GM12891 (cell line): Measurements from ENCODE around the gene KRTDAP.

ENCODE experiments used
- DNase-seq: peaks from one replicate; pipeline ENCODE4 v3.0.0; 2011; ENCODE audit warnings: low spot score; ENCODE audit not compliant: insufficient read length
- FAIRE-seq: peaks from 2 replicates; lab custom pipeline; 2011; peaks lifted over from hg19 to GRCh38; lab: Jason Lieb, UNC
- PAX5 ChIP-seq: IDR thresholded peaks from 2 replicates; pipeline ENCODE4 v1.6.1; 2011; ENCODE audit warnings: low read length, moderate library complexity, mild to moderate bottlenecking; ENCODE audit not compliant: insufficient read depth, severe bottlenecking
- POLR2A ChIP-seq: IDR thresholded peaks from 2 replicates; pipeline ENCODE4 v1.6.1; 2011; ENCODE audit warnings: low read depth, low read length, control low read depth
- POLR2AphosphoS5 ChIP-seq: IDR thresholded peaks from 2 replicates; pipeline ENCODE4 v1.6.1; 2011; ENCODE audit warnings: low read depth, low read length, control low read depth
- POU2F2 ChIP-seq: IDR thresholded peaks from 2 replicates; pipeline ENCODE4 v1.6.1; 2011; ENCODE audit warnings: low read depth, mild to moderate bottlenecking, control low read depth, low read length, moderate library complexity
- SPI1 ChIP-seq: IDR thresholded peaks from 2 replicates; pipeline ENCODE4 v1.6.1; 2011; ENCODE audit warnings: low read depth, low read length, control low read depth
- TAF1 ChIP-seq: IDR thresholded peaks from 2 replicates; pipeline ENCODE4 v1.6.1; 2011; ENCODE audit warnings: low read depth, low read length, control low read depth

Gene KRTDAP

DNA sequence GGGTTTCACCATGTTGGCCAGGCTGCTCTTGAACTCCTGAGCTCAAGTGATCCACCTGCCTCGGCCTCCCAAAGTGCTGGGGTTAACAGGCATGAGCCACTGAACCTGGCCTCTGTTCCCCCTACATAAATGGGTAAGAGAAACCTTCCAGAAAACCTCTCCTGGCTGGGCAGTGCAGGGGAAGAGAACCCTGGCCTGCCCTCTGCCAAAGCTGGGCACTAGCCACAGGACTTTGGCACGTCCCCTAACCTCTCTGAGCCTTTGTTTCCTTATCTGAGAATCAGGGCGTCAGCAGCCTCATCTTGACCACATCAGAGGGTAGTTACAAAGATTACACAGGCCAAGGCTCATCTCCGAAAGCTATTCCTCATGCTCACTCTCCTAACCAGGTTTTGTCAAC, 35.6 kb upstream of the KRTDAP start:
- DNase-seq (no peak), FAIRE-seq (no peak)
- TF ChIP-seq POLR2AphosphoS5: no peak
- TF ChIP-seq POU2F2: no peak
- TF ChIP-seq TAF1: no peak
- TF ChIP-seq SPI1: no peak
- TF ChIP-seq PAX5: no peak

DNA sequence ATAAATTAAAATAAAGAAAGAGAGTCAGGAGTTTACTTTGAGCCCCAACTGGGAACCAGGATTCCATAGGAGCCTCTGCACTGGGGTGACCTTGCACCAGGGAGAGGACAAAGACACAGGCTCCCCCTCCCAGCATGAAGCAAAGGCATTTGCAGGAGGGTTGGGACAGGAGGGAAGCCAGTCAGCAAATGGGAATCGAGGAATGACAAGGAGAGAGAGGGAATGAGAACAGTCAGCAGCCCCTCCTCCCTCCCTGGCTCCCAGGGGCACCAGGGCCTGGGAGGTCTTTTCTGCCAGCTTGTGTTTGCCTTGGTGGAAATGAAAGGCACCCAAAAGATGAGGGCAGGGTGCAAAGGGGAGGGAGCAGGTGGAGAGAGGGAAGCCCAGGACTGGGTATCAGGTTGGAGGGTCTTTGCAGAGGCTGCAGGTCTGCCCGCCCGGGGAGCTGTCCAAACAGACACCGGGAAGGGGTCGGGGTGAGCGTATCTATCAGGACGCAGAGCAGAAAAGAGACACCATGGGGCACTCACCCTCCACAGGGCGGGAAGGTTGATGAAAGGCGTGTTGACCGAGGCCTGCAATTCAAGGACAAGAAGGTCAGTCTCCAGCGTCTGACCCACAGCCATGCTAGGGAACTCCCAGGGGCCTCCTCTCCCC, 34.0 kb upstream of the KRTDAP start:
- TF ChIP-seq SPI1 (no peak), PAX5 (no peak), POLR2A (no peak), POU2F2 (no peak), TAF1 (no peak), POLR2AphosphoS5 (no peak)
- FAIRE-seq (no peak), DNase-seq (no peak)

DNA sequence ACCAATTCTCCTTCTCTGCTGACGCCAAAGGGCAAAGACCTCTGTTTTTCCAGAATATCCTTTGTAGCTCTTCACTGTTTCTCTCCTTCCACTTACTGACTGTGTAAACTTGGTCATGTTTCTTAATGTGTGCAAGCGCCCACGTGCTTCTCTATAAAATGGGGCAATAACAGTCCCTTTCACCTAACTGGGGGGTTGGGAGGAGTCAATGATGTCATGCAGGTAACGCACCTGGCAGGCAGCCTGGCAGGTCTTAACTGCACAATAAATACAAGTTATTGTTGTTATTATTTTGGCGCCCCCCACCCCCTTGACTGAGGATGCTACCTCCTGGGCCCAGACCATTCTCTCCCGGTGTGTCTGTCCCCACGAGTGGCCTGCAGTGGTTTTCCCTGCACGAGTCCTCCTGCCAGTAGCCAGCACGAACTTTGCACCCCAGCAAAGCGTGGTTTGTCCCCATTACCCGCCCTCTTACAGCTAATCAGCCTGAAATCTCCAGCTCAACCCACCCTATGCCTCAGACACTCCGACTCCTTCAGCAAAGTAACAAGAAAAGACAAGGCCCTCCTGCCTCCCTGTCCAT, 32.6 kb upstream of the KRTDAP start:
- TF ChIP-seq SPI1 (no peak), POU2F2 (no peak), TAF1 (no peak), POLR2A (no peak), PAX5 (no peak), POLR2AphosphoS5 (no peak)
- FAIRE-seq (no peak), DNase-seq (no peak)

DNA sequence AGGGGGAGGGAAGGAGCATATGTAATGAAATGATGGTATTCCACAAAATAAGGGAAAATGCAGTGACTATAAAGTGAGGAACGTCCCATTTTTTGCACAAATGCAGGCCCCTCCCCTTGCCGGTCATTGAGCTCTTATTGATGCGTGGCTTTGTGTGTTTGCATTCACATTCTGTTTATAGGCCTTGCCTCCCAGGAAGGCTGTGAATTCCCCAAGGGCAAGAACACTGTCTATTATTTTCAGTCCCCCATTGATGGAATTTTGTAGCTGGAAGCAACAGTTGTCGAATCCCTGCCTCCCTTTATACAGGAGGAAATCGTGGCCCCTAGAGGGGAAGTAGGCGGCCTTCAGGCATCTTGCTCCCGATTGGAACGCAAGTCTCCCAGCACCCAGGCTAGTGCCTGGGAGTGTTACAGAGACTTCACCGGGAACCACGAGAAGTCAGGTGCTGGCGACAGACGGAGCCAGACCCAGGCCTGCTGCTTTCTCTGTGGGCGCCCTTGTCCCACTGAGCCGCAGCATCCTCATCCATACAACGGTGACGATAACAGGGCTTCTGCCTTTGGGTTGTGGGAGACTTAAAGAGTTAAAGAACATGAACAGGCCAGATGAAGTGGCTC, 31.0 kb upstream of the KRTDAP start:
- no peak for FAIRE-seq

DNA sequence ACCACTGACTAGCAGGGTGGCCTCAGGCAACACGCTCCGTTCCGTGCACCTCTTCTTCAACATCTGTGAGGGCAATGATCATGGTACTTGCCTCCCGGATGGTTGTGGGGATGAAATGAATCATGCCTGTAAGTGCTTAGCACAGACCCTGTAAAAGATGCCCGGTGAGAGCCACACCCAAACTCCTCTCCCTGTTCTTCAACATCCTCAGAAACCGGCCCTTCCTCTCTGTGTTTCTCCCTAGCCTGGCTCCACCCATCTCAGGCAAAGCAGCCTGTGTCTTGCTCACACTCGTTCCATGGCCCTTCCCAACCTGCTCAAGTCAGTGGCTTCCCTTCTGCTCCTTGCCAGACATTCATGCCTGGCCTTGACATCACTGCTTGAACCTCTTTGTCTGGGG, 29.0 kb upstream of the KRTDAP start:
- TF ChIP-seq POLR2AphosphoS5: no peak
- FAIRE-seq (no peak), DNase-seq (no peak)

More for the DNA sequence above, 31.0 kb upstream of the KRTDAP start:
- TF ChIP-seq SPI1 (no peak), PAX5 (no peak), TAF1 (no peak), POU2F2 (no peak), POLR2A (no peak), POLR2AphosphoS5 (no peak)
- DNase-seq: no peak

DNA sequence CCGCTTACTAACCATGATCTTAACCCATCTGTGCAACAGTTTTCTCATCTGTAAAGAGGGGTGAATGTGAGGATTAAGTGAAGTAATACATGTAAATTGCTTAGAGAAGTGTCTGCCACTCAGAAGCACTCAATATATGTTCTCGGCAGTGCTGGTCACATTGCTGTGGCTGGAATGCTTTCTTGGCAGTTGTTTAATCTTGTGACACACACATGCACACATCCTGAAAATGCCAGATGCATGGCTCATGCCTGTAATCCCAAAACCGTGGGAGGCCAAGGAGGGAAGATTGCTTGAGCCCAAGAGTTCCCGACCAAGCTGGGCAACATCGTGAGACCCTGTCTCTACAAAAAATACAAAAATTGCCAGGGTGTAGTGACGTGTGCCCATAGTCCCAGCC, 28.0 kb upstream of the KRTDAP start:
- no peak for DNase-seq
- FAIRE-seq: no peak
- TF ChIP-seq TAF1 (no peak), PAX5 (no peak), SPI1 (no peak), POLR2A (no peak), POU2F2 (no peak), POLR2AphosphoS5 (no peak)

DNA sequence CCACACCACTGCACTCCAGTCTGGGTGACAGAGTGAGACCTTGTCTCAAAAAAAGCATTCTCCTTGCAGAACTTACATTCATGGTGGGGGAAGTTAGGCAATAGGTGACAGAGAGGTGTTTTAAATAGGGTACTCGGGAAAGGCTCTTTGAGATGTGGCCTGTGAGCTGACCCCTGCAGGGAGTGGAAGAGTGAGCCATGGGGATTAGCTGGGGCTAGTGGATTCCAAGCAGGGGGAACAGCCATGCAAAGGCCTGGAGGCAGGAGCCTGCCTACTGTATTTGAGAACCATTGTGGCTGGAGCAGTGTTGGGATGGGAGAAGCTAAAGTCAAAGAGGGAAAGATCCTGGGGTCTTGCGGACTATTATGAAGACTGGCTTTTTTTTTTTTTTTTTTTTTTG, 27.1 kb upstream of the KRTDAP start:
- DNase-seq (no peak), FAIRE-seq (no peak)
- TF ChIP-seq PAX5: no peak
- TF ChIP-seq SPI1: no peak
- no peak for TF ChIP-seq TAF1
- no peak for TF ChIP-seq POLR2A
- TF ChIP-seq POU2F2: no peak
- TF ChIP-seq POLR2AphosphoS5: no peak

DNA sequence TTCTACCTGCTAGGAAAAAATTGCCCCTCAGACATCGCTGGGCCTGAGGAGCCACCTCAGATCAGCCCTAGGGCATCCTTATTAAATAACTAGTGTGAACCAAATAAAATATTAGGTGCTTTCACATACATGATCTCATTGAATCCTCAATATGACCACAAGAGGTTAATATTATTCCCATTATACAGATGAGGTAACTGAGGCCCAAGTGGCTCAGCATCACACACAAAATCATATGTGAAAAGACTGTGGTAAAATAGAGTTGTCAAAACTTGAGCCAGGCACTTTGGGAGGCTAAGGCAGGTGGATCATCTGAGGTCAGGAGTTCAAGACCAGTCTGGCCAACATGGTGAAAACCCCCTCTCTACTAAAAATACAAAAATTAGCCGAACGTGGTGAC, 26.0 kb upstream of the KRTDAP start:
- FAIRE-seq: no peak
- TF ChIP-seq SPI1 (no peak), TAF1 (no peak), POLR2A (no peak), PAX5 (no peak), POU2F2 (no peak), POLR2AphosphoS5 (no peak)
- DNase-seq: no peak

DNA sequence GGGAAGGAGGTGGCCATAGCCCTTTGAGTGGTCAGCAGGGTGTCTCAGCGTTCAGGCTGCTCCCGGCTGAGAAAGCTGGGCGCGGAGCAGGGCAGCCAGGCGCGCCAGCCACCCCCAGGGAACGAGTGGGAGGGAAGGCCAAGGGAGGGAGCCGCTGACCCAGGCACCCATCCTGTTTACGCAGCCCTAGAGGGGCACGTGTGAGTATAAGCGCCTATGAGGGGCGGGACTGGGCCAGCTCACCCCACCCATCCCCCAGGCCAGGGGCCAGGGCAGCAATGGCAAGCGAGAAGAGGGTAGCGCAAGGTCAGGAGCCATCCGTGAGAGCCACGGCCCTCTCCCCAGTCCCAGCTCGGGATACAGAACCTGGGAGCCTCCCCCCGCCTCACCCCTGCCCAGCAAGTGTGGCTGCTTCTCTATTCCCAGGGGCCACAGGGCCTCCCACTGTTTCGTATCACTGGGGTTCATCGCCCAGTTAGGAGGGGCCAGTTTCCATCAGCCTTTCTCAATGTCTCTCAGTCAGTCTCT, 24.1 kb upstream of the KRTDAP start:
- FAIRE-seq: no peak
- TF ChIP-seq POLR2A: no peak
- TF ChIP-seq PAX5: no peak
- no peak for TF ChIP-seq POU2F2
- no peak for DNase-seq

DNA sequence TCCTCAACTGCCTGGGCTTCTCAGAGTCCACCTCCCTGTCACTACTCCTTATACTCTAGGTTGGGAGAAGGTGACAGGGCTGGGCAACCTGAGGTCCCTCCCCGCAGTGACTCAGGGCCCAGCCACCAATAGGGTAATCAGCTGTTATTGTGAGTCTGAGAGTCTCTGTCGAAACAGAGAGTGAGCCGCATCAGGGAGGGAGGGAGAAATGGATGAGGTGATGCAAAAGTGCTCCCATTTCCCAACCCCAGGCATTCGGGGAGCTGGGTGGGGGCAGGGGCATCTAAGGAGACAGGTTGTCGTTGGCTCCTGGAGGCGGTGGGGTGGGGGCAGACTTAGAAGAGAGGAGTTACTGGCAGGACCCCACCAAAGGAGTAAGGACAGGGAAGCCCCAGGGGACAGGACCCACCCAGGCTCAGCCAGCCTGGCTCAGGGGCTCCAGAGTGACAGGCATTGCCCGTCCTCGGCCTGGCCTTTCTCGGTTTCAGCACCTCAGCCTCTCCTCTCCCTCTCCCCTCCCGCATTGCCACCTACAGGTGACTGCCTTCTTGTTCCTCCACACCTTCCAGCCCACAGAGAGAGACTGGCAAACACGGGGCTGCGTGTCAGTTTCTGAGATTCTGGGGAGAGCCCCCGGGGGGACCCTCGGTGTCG, 23.5 kb upstream of the KRTDAP start, which contains the start of gene DMKN:
Gene DMKN, minus strand, starts transcription at position 22 of the 654 bp plus-strand sequence. CDS start 174 bp downstream, outside the sequence.
- FAIRE-seq (no peak), DNase-seq (no peak)
- TF ChIP-seq POU2F2: no peak
- TF ChIP-seq SPI1: no peak
